Measurements from ENCODE around the gene ATXN7.

The ATXN7 gene

DNA sequence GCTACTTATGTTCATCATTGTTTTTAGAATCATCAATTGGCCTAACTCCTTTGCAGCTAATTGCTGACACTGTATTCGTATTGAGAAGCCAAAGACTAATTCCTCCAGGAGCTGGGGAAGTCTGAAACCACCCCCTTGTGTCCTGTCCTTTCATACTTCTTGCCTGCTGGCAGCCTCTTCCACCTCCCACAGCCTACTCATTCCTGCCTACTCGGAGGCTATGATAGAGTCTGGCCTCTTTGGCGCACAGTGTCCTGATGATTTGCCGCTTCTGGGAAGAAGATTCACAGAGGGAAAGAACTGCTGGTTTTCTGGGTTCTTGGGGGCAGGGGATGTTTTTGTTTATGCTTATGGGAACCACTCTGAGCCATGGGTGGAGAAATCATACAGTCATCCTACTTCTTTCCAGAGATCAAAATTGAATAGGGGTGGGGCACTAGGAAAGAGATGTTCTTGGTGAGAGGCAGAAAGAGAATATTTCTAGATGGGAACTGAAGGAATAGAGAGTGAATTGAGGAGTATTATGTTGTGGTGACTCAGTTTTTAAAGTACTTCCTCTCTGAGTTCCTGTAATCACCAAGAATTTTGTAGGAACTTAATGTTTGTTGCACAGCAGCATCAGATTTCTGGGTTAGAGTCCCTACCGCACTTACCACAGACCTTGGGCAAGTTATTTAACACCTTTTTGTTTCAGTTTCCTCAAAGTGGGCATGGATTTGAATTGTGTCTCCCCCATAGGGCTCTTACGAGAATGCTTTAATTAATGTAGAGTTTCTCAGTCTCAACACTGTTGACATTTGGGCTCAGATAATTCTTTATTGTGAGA, 70.6 kb downstream of the ATXN7 start:
- peak; percentile 30 for DNase-seq

- DNase-seq = no peak
These were observed 73.3 kb downstream of the ATXN7 start for GRCh38 chr3:63936925-63937324.

DNA sequence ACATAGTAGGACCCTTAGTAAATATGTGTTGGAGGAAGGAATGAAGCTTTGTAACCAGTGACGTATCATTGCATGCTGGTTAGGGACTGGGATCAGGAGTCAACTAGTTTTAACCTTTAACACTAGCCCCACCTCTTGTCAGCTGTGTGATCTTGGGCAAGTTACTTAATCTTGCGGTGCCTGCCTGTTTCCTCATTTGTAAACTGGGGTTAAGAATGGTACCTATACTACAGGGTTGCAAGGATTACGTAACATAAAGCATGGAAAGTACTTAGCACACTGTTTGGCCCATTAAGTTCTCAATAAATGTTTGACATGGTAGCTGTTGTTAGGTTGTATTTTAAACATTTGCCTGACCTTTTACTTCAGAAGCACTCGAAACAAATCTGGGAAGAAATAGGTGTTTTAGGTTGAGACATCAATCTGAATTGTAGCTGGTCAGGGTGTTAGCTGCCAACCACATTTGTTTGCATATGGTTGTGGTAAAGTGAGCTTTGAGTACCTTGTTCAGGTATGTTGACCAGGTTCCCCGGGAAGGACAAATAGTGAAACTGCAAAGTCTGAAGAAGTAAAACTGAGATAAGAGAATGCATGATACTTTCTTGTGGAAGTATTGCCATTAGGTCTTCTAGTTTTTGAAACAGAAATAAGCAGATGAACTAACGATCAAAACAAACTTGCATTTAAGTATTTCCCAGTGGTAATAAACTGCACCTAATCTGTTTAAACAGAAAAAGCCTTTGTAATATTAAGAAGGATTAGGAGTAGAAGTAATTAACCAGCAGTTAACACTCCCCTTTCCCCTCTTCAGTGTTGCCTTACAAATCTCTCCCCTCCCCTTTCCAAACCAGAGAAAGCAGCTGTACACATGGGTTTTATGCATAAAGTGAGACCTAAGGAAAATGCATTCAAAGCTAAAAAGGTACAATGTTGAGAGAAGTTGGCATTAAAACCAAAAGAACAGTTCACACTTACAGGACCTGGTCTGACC, 74.3 kb downstream of the ATXN7 start:
- DNase-seq = no peak

- DNase-seq = no peak
These were observed 76.7 kb downstream of the ATXN7 start for GRCh38 chr3:63940389-63940757.

- DNase-seq = no peak
These were observed 78.9 kb downstream of the ATXN7 start for GRCh38 chr3:63942528-63942927.

DNA sequence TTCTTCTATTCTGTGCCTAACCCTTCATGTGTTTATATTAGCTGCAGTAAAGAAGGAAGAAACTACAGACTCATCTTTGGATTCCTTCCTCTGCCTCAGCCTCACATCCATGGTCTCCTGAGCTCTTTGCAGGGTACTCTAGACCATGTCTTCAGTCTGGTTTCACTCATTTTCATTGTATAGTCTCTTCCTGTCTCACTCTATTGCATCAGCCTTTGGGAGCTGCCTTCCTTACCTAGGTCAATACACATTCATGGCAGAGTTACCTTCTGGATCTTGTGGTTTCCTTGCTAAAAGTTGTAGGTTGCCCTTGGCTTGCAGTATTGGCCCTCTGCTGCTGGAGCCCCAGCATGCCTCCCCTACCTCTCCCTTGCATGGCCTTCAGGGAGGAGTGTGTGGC, 80.0 kb downstream of the ATXN7 start:
- DNase-seq = no peak

DNA sequence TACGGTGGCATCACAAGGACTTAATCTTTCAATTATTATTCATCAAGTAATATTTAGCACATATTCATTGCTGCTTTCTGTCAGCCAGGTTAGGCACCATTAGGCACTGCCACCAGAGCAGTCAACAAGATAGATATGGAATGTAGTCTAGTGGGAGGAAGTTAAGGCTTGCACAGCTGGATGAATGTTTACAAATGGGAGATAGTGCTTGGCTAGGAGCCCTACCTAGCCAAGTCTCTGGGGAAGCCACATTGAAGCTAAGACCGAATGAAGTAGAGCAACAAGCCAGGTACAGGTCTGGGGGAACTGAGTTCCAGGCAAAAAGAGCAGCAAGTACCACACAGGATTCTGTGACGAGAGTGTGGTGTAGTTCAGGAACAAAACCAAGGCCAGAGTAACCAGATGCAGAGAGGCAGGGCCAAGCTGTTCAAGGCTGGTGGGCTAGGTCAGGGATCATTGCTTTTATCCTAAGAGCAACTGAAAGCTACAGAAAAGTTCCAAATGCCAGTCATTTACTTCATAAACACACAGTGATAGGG, 82.0 kb downstream of the ATXN7 start:
- no peak for DNase-seq

DNA sequence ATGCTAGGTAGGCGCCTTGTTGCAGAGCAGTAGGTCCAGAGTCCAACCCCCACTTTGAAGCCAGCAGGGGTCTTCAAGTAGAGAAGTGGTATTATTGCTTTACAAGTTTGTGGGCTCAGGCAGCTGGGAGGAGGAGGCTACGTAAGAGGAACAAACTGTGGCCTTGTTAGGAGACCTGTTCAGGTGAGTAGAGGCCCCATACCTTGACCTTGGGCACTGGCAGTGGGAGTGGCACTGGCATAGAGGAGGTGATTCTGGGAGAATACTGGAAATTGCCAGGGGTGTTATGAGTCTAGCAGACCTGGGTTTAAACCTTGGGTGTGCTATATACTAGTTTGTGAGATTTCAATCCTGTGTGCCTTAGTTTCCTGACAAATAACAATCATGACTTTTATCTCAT, 83.1 kb downstream of the ATXN7 start:
- no peak for DNase-seq

DNA sequence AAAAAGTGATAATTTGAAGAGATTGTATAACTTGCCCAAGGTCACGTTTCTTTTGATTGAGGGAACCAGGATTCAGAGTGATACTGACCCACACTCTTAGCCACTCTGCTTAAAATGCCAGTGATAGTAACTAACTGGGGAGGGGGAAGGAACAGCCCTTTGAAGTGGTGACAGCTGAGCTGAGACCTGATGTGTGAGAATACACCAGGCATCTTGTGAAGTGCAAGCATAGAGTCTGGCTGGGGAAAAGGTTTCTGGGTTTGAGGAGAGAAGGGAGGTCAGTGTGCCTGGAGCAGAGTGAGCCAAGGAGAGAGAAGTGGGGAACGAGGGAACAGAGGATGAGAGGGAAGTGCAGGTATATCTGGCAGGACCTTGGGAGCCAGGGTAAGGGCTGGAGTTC, 83.9 kb downstream of the ATXN7 start:
- DNase-seq = no peak

- DNase-seq = no peak
These were observed 85.3 kb downstream of the ATXN7 start for GRCh38 chr3:63949005-63949404.

- DNase-seq = no peak
These were observed 87.0 kb downstream of the ATXN7 start for GRCh38 chr3:63950698-63951097.

DNA sequence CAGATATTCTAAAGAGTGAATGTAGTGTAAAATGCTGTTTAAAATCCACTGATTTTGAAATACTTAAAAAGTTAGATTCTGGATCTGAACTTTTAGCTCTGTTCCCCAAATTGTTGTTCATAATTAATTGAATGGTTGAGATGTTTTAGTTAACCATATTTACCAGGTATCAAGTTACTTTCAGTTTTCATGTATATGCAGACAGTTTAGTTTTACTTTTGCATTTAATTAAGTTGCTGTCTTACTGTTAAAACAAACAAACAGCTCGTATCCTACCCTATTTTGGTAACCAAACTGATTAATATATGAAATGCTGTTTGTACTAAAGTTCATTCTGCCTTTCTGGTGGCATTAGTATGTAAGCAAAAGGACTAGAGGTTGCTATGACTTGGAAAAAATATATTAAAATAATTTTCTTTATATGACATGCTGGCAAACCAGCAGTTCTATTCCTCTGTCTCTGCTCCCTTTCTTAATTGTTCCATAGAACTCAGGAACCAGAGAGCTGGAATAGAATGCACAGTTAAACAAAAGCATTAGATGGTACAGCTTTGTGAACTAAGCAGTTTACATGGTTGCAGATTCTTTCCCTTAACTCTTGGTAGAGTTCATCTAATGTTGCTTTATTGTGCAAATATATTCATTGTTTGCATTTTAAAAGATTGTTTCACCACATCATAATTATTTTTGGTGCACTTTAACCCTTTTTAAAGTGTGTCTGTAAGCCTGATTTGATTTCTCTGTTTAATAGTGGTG, 88.0 kb downstream of the ATXN7 start:
- no peak for DNase-seq

DNA sequence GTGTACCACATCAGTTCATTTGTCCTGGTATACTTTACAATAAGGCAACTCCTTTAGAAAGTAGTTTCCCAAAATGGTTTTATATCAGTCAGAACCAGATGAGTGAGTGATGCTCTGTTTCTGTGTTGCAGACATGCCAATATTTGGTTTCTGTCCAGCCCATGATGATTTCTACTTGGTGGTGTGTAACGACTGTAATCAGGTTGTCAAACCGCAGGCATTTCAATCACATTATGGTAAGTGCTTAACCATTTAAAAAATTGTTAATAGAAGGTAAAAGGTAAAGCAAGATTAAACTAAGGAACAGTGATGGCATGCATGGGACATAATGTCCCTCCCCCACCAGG, 88.6 kb downstream of the ATXN7 start:
- no peak for DNase-seq

- DNase-seq = no peak
These were observed 90.5 kb downstream of the ATXN7 start for GRCh38 chr3:63954182-63954581.

DNA sequence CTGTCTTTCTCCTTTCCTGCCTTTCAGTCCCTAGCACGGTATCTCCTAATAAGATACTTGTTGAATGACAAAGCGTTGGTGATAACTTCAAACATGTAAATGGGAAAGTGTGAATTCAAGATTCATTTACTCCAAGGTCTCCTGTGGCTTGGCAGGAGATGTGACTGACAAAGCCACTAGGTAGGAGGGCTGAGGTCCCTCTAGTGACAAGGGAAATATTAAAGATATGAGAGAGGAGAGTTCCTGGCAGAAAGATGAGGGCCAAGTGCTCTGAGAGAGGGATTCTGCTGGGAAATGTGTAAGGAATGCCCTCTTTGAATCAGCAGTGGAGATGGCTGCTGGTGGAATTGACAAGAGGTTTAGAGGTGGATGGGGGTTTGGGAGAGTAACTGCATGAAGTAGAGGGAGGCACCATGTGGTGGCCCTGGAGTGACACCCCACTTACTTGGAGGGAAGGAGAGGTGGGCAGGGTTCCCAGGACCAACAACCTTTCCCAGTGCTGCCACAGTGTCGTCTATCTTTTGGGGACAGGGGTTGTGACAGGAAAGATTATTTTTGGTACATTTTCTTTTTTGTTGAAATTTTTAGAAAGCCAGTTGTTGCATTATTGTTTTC, 91.5 kb downstream of the ATXN7 start:
- DNase-seq = no peak

DNA sequence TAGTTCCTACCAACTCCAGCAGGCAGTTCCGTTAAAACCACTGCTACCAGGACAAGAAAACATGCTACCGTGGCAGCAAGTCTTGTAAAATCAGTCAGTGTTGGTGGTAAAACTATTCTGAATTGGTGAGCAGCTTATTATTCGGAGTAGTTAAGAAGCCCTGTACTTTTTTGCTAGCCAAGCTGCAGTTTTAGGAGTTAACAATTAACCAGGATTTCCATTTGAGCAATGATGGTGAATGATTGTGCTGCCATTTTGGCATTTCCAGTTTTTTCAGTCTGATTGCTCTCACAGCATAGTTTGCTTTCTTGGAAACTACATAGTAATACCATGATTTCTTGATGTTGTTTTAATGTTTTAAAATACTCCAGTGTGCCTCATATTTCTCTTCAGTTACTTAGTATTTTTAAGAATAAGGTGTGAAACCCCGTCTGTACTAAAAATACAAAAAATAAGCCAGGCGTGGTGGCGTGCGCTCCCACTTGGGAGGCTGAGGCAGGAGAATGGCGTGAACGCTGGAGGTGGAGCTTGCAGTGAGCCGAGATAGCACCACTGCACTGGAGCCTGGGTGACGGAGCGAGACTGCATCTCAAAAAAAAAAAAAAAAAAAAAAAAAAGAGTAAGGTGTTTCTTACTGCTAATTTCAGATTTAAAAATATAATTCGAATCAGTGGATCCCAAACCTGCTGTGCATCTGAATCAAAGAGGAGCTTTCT, 92.3 kb downstream of the ATXN7 start:
- DNase-seq = no peak

GRCh38 chr3:63959146-63959545, 95.5 kb downstream of the ATXN7 start:
- DNase-seq = no peak

- no peak for DNase-seq
These were observed 96.5 kb downstream of the ATXN7 start for GRCh38 chr3:63960048-63960711.

GRCh38 chr3:63961891-63962290, 98.2 kb downstream of the ATXN7 start:
- DNase-seq = no peak

- DNase-seq = no peak
These were observed 99.8 kb downstream of the ATXN7 start for GRCh38 chr3:63963496-63963895.

All from KG1 (cell line).